Activated CD4-positive, alpha-beta T cell treated with anti-CD3 and anti-CD28 coated beads for 48 hours (primary cell): ENCODE results near the gene B3GALT6.

Source experiments
- DNase-seq: peaks from one replicate; pipeline ENCODE4 v3.0.0-alpha.2; 2020

The B3GALT6 gene

GRCh38 chr1:1216770-1217620, 15.0 kb upstream of the B3GALT6 start:
- DNase-seq: peak; percentile 52

GRCh38 chr1:1217621-1218523, 14.2 kb upstream of the B3GALT6 start:
- peak; percentile 67 for DNase-seq

GRCh38 chr1:1218524-1219200, 13.4 kb upstream of the B3GALT6 start:
- no peak for DNase-seq

GRCh38 chr1:1219341-1219740, 12.7 kb upstream of the B3GALT6 start:
- DNase-seq: peak; percentile 65

- no peak for DNase-seq
Observed at GRCh38 chr1:1220197-1220596, 11.8 kb upstream of the B3GALT6 start.

- DNase-seq: no peak
Observed at GRCh38 chr1:1221887-1222574, 10.0 kb upstream of the B3GALT6 start.

- no peak for DNase-seq
Observed at GRCh38 chr1:1222575-1223225, 9.3 kb upstream of the B3GALT6 start.

- DNase-seq: no peak
Observed at GRCh38 chr1:1223321-1223720, 8.7 kb upstream of the B3GALT6 start.

- no peak for DNase-seq
Observed at GRCh38 chr1:1223891-1224290, 8.1 kb upstream of the B3GALT6 start.

- DNase-seq: no peak
Observed at GRCh38 chr1:1225238-1225845, 6.7 kb upstream of the B3GALT6 start.

GRCh38 chr1:1225913-1226312, 6.1 kb upstream of the B3GALT6 start:
- no peak for DNase-seq

- DNase-seq: no peak
Observed at GRCh38 chr1:1226566-1227362, 5.3 kb upstream of the B3GALT6 start.

- DNase-seq: no peak
Observed at GRCh38 chr1:1227386-1227785, 4.7 kb upstream of the B3GALT6 start.

GRCh38 chr1:1228187-1228586, 3.9 kb upstream of the B3GALT6 start:
- no peak for DNase-seq

- no peak for DNase-seq
Observed at GRCh38 chr1:1228596-1229321, 3.3 kb upstream of the B3GALT6 start.

- no peak for DNase-seq
Observed at GRCh38 chr1:1229770-1230169, 2.3 kb upstream of the B3GALT6 start.

GRCh38 chr1:1230656-1231399, 1.2 kb upstream of the B3GALT6 start:
- DNase-seq: no peak

- DNase-seq: peak; percentile 98
Observed at GRCh38 chr1:1231400-1232207, 433 bp upstream of the B3GALT6 start, which contains the start of gene SDF4. SDF4 (minus strand) TSS chr1:1232001; CDS start chr1:1228772, 3,229 bp downstream.
